ENCODE data around the gene MEF2C.

MEF2C gene

DNA sequence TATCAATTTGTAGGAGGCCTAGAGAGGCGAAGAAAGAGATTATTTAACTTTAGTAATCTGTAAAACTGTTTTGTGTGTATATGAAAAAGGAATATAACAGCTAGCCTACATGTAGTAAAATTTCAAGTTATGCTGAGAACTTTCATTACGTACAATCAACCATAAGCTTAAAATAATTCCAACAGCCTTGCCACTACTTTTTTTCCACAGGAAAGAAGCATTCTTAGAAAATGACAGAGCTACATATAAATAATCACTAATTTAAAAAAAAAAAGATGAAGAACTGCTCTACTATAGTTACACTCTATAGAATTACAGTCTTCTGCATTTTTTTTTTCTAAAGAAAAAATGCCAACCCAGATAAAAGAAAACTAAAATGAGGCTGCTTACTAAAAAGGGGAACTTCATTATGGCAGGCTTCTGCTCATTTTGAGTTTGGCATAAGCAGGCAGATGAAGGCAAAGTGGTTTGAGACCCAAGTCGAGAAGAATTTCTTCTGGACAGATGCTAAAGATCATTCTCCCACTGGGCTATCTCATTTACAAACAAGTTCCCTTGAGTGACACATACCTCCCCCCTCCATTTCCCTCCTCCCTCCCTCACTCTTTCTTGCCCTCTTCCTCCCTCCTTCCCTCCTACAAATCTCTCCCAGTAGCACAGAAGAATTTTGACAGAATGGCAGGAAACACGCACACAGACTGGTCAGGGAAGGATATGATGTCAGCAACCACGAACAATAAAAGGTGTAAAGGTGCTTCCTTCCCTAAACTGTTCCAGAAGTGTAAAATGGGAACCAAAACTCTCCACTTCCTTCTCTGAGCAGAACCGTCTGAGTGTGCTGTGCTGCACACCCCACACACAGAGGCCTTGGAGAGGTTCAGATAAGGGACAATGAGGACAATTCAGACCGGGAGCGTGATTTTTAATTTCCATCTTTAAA lies 56.1 kb downstream of the MEF2C start:
- peak; percentile 38 for DNase-seq (ENCODE audit: low read depth)

DNA sequence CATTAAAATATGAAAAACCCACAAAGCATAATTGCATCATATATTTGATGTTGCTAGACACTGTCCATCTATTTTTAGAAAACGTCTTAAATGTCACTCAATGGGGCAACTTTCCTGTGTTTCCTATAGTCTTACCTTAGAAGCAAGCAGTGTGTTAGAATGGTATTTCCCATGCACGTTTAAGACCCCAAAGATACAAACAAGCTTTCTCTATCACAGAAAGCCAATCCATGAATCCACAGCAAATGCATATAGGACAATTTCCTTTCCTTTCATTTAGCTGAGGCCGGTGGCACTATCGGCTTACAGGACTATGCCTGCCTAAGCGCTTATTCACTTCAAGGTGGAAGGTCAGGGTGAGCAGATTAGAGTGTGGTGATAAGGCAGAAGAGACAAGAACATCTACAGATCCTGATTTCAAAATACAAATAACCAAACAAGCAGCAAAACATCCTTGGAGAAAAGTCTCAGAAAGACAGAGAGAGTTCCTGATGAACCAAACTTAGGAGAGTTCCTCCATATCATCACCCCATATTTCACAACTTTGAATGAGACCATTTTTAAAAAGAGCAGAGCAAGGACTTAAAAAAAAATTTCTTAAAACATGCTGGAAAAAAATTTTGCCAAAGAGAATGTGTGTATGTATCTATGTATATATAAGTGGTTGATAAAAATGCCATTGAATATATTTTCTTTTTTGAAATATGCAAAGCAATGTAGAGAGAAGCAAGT lies 57.2 kb downstream of the MEF2C start:
- DNase-seq (ENCODE audit: low read depth): no peak

DNA sequence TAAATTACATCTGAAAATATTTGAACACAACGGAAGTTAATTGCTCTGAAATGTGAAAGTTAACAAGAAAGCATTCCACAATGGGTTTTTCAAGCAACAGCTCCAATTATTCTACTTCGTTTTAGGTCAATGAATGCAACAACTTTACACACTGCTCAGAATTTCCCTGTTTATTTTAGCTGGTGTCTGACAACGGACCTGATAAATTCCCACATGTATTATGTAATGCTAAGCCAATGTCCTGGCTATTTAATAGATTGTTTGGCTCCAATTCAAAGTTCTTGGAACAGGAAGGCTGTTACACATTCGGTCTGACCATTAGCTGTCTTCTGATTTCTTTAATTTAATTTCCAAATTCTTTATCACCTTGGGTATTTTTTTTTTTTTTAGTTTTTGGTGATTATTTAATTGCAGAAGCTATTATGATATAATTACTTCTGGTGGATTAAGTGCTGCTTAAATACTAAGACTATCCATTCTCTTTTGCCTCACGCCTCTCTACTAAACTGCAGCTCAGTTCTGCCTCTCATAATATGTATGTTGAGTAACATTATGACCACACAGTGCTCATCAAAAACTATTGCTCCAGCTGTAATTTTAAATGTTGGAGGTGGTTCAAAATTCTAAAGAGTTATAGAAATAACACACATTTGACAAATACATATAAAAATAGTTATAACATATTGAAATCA lies 57.9 kb downstream of the MEF2C start:
- DNase-seq (ENCODE audit: low read depth): no peak

DNA sequence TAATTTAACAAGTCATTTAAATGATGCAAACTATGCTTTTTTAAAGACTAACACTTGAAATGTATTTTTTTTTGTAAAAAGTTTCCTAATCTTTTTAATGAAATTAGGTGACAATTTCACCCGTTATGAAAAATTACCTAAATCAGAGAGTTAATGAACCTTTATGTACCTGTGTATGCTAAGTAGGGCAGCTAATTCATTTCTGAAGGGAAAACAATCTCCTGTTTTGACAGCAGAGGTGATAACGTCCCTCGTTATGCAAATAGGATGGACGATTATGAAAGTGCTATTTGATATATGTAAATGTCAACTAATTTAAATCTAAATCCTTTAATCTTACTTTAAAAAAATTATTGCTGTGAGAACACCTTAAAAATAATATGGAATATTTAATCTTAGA lies 58.8 kb downstream of the MEF2C start:
- no peak for DNase-seq (ENCODE audit: low read depth)

DNA sequence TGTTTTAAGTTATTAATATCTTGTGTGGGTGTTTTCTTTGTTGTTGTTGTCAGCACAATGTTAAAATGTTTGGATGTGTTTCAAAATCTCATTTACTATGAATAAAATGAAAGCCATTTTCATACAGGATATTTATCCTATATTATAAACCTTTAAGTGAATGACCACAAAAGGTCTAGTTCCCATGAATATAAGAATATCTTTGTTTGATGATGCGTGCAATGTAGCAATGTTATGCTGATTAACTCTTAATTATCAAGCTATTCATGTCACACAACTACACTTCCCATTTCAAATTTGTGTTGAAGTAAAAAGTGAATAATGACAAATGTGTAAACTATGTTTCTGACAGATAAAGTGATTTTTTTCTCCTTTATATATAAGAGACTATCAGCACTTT lies 59.8 kb downstream of the MEF2C start:
- DNase-seq (ENCODE audit: low read depth): no peak

DNA sequence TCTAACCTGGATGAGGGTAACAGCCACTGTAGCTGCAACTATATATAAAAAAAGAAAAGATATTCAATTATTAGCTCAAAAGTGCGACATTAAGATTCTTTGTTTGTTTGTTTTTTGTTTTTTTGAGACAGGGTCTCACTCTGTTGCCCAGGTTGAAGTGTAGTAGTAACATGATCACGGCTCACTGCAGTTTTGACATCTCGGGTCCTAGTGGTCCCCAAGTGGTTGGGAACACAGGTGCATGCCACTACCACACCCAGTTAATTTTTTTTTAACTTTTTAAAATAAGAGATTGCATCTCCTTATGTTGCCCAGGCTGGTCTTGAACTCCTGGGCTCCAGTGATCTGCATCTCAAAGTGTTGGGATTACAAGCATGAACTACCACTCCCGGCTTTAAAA lies 61.8 kb downstream of the MEF2C start:
- no peak for DNase-seq (ENCODE audit: low read depth)

DNA sequence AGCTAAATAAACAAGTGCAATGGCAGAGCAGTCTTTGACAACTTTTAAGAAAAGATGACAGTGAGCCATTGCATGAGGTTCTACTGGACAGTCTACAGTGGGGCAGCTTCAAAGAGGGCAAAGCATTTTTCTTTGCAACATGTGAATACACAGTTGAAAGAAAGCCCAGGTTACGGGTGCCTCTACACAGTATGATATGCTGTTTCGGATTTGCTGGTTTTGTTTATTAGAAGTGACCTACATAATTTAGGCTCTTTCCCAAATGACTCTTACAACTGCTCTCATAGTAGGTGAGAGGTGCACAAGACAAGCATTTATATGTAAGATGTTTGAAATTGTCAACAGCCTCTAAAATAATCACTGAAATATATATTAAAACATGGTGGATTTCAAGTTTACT lies 62.4 kb downstream of the MEF2C start:
- no peak for DNase-seq (ENCODE audit: low read depth)

DNA sequence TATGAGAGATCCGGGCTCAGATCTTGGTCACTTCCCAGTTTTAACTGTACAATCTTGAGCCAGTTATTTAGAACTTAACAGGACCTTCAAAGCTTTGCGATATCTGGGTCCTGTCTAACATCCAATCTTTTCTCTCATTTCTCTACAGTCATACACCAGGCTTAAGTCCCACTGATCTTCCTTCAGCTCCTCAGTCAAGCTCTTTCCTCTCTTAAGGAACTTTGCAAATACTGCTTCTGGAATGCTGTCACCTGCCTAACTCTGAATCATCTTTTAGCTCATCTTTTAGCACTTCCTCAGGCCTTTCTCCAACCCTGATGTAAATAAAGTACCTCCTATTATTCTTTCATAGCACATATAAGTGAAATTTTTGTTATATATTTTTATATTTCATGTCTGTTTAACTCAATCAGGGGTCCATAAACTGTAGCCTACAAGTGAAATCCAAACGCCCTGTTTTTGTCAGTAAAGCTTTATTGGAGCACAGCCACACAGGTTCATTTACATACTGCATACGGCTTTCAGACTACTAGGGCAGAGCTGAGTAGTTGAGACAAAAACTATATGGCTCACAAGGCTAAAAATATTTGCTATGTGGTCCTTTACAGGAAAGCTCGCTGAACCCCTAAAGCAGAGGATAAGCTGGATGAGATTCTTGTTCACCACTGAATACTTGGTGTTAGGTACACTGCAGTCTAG lies 63.5 kb downstream of the MEF2C start:
- no peak for DNase-seq (ENCODE audit: low read depth)

DNA sequence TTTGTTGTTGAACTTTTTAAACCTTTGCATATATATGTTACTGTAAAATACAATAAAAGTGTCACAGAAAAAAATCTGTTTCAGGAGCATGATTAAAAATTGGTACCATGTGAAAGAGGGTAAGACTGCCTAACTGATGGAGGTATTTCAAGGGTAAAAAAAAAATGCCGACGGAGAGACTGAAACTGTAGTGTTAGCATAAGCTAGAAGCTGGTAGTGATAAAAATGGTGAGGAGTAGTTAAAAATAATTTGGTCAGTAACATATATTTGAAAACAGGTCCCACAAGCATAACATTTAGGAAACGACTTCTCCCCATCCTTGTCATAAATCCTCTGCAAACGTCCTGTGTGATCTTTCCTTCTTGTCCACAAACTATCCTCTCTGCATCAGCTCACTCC lies 64.7 kb downstream of the MEF2C start:
- no peak for DNase-seq (ENCODE audit: low read depth)

DNA sequence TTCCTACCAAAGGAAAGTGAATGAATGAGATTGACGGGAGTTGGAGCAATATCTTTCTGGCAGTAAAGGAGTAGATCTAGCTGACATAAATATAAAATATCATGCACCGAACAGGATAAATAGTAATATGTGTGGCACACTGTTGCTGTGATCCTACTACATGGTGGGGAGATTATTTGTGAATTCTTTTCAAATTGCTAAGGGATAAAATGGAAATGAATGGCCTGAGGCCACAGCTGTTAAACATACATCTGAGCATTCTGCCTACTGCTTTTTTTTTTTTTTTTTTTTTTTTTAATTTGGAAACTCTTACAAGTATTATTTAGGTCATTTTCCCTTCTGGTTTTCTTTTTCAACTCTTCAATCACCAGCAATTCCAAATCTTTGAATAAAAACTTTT lies 66.8 kb downstream of the MEF2C start:
- no peak for DNase-seq (ENCODE audit: low read depth)

DNA sequence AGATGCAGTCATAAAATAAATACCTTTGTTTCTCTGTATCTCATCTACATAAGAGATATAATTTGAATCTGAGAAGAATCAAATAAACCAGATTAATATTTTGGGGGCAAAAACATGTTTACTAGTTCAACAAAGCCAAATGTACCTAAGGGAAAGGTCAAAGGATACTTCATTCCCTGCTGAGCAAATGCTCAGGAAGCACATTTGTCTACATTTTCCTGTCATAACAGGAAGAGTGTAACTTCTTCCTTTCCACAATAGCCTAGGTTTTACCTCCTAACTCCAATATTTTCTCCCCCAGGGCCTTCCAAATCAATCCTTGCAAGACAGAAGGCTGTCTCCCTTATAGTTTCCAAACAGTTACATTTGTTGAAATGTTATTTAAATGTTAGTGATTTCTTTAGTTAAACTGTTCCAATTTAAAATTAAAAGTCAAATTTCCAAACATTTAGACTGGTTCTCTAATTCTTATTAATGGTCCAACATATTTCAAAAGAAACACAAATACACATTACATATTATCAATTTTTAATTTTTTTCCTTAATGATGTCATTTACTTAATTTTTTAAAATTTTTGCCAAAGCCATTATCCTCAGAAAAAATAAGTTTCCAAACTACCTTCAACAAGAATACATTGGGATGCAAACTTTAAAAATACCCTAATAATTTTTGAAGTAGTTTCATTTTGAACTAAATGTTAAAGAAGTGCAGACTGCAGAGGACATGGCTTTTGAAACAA lies 67.8 kb downstream of the MEF2C start:
- no peak for DNase-seq (ENCODE audit: low read depth)

DNA sequence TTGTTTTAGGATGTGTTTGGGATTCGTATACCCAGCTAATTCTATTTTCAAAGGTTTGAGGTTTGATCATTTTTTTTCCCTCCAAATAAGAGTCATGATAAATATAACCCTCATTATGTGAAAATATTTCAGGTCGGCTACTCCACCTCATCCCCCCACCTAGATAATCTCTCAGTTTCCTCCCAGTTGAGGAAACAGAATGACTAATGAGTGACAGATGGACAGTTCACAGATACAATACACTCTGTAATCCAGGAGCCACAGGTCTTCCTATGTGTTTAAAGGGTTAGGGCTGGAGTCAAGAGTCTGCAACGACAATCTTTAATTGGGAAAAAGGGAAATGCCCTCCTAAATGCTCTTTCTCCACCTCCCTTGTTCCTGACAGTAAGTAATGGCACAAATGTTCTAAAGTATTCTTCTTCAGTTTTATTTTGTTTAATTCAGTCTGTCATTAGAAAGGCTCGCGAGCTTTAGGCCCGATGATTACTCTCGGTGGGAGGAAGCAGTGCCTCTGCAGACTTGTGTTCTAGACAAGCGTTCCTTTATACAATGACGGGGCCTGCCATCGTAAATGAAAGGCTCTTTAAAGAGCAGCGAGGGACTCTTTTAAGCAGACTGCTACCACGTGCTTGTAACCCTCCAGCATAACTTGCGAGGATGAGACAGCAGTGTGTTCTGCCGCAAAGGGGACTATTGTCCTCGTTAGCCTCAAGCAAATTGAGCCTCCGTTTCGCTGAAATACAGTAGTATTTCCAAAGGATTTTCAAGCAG lies 69.0 kb downstream of the MEF2C start:
- DNase-seq (ENCODE audit: low read depth): no peak

DNA sequence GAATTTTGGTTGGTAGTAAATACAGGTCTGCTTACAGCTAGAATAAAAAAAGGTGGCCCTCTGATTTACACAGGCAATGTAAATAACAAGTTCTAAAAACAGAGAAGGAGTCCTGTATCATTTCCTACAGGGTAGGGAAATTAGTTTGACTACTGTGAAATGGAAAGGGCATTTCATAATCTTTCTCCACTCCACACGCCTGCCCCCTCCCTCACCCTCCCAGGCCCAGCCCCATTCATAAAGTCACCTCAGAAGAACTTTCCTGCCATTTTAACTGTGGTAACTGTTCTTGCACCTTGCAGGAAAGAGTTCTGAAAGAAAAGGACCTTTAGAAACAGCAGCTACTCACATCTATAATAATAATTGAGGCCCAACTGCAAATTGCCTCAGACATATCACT lies 69.7 kb downstream of the MEF2C start:
- no peak for DNase-seq (ENCODE audit: low read depth)

DNA sequence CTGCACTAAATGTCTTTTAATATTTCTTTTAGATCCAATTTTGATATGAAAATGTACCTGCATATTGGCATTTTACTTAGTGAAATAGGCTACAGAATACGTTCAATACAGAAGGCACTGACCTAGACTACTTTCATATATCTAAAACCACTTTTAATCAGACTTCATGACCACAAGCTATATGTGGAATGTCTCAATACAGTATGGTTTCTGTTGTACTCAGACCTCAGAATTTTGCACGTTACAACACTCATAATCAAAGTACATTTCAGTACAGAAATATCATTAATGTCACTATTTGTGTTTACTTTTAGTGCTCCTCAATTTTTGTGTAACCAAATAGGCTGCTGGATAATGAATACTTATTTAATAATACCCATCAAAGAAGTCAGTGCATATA lies 74.8 kb downstream of the MEF2C start:
- DNase-seq (ENCODE audit: low read depth): no peak

DNA sequence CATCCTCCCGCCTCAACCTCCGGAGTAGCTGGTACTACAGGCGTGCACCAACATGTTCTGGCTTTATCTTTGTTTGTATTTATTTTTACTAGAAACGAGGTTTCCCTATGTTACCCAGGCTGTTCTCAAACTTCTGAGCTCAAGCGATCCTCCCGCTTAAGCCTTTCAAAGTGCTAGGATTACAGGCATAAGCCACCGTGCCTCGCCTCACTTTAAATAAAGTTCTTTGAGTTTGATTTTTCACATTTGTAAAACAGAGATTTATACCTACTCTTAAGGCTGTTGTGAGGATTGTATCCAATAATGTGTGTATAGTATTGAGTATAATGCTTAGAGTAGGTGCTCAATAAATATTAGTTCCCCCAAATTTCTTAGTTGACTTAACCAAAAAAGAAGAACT lies 75.7 kb downstream of the MEF2C start:
- no peak for DNase-seq (ENCODE audit: low read depth)

DNA sequence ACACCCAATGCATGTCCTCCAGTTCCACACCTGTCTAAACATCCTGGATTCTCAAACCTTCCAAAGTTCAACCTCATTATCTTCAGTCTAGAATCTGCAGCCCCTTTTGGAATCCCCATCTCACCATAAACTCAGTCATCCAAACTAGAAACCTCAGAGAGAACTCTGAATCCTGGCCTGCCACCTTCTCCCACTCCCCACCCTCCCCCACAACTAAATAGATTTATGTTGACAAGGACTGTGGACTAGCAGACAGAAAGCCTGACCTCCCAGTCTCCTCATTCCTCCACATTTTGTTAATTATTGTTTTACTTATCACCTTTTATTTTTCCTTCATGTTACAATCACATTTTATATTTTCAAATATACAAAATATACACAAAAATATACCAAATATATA lies 76.6 kb downstream of the MEF2C start:
- DNase-seq (ENCODE audit: low read depth): no peak

DNA sequence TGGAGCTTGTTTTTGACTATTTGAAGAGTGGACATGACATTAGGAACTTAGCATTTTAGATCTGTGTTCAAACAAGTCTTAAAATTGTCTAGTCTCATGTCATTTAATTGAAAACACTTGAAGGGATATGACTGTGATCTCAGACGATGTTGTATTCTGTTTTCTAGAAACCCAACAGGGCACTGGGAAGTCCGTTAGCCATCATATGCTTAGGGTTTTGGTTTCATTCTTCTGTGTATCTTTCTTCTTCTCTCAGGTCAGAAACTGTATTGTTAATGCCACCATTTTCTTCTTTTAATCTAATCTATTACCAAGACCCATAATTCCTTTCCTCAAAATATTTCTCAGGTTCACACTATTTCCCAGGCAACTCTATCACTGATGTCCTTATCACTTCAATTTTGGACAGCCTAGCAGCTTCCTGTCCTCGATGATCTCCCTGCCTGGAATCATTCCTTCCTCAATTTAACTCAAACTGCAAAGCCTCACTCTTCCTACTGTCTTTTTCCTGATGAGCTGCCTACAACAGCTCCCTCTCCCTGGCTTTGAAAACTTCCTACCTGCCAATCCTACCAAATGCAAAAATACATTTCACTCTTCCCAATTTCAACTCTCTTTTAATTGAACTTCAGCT lies 77.7 kb downstream of the MEF2C start:
- no peak for DNase-seq (ENCODE audit: low read depth)

DNA sequence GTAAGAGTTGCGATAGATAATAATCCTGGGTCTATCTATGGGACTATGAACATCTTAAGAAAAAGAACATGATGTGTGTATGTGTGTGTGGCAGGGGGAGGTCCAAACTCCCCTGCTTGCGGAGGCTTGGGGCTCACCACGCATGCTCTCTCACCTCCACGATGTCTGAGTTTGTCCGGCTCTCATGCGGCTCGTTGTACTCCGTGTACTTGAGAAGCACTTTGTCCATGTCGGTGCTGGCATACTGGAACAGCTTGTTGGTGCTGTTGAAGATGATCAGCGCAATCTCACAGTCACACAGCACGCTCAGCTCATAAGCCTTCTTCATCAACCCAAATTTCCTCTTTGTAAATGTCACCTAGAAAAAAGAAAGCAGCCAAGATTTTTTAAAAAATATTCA lies 78.5 kb downstream of the MEF2C start:
- DNase-seq (ENCODE audit: low read depth): no peak

DNA sequence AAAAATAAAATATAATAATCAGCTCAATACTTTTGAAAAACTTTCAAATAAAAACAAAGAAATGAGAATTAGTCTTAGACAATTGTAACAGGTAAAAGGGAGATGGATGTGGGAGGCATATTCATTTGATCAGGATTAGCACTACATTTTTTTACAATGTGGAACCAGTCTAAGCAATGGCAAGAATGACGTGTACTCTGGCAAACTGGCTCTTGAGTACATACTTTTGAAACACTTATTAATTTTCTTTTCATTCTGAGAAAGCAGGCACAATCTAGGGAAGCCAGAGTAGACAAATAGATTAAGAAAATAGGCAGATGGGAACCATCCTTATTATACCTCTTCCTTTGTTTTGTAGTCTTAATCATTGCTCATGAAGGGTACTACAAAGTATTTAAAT lies 79.7 kb downstream of the MEF2C start:
- no peak for DNase-seq (ENCODE audit: low read depth)

DNA sequence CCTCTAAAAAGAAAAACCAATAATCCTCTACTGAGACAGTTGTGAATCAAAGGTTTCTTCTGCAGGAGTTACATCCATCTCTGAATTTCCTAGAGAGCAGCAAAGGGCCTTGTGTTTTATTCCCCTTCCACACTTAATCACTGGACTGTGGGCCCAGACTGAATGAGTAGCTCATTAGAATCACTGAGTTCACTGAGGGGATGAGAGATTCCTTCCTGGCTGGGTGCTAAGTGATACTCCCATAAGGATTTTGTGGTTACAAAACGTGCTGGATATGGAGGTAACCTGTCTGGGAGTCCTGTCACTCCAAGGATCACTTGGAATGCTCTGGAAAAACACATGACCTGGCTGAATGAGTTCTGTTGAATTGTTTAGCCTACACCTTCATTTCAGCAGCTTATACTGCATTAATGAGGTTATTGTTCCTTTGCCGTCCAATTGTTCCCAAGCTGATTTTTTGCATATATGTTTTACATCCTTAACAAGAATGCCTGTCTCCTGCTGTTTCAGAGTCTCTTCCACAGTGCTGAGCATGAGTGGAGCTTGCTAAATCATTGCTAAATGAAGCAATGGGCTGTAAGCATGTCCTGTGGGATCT lies 82.9 kb downstream of the MEF2C start:
- no peak for DNase-seq (ENCODE audit: low read depth)

Measured in HS-5 (cell line).